ENCODE results near the gene SLC25A41.
"Not testable (repeated sequence)": the region's sequence is repeated elsewhere in the genome, so short reads cannot be mapped to it uniquely, and the experiment has no call there.

The SLC25A41 gene

DNA sequence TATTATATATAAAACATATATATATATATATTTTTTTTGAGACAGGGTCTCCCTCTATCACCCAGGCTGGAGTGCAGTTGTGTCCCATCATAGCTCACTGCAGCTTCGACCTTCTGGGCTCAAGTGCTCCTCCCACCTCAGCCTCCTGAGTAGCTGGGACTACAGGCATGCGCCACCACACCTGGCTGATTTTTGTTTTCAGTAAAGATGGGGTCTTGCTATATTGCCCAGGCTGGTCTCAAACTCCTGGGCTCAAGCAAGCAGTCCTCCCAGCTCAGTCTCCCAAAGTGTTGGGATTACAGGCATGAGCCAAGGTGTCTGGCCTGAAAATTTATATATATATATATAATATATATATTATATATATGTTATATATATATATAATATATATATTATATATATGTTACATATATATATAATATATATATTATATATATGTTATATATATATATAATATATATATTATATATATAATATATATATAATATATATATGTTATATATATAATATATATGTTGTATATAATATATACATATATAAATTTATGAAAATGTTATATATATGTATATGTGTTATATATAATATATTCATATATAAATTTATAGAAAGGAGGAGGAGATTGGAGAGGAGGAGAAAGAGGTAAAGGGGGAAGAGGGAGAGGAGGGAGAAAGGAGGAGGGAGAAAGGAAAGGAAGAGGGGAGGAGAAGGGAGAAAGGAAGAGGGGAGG is 4.7 kb downstream of the SLC25A41 start:
- DNase-seq = not testable (repeated sequence)

DNA sequence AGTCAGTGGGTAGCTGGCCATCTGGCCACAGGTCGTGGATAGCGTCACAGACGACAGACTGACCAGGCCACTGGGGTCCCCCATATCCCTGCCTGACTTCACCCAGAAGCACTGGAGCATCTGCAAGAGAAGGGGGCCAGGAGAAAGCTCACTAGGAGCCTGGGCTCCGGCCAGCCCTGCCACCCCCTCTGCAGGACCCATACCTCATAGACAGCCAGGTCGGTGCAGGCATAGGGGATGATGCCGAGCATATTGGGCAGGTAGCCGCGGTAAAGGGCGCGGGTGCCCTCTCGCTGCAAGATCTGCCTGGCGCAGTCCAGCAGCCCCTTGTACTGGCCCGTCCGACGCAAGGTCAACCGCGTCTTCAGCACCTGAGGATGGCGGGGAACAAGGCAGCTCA is 6.4 kb downstream of the SLC25A41 start:
- no peak for DNase-seq

DNA sequence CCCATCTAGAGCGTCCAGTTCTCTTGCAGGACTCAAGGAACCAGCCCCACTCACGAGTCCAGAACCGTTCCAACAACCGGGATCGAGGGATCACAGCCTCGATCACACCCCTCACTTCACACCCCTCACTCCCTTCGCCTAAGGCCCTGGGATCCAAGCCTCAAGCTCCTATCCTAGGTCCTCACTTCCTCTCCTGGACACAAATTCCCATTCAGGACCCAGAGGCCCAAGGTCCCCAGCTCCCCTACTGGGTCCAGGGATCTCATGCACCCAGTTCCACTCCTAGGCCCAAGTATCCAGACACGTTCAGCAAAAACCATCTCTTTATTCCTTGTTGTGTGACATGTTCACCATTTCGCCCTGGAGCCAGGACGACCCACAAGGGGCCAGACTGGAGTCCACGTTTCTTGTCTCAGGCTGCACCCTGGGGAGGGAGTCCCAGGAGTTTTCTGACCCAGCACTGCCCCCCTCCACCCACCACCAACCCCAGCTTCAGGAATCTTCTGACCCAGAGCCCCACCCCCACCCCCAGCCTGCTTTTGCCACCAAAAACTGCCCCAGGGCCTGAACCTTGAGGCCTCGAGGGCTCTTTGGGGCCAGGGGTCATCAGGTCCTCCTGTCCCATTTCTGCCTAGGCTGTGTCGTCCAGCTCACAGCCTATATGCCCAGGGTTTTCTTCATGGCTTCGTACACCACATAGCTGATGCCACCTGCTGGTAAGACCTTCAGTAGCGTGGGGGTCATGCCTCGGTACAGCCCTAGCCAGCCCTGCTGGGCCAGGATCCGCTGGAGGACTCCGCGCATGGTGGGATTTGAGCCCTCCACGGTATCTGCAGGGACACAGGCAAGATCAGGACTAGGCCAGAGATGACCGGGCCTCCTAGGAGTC is 7.6 kb downstream of the SLC25A41 start:
- no peak for DNase-seq

DNA sequence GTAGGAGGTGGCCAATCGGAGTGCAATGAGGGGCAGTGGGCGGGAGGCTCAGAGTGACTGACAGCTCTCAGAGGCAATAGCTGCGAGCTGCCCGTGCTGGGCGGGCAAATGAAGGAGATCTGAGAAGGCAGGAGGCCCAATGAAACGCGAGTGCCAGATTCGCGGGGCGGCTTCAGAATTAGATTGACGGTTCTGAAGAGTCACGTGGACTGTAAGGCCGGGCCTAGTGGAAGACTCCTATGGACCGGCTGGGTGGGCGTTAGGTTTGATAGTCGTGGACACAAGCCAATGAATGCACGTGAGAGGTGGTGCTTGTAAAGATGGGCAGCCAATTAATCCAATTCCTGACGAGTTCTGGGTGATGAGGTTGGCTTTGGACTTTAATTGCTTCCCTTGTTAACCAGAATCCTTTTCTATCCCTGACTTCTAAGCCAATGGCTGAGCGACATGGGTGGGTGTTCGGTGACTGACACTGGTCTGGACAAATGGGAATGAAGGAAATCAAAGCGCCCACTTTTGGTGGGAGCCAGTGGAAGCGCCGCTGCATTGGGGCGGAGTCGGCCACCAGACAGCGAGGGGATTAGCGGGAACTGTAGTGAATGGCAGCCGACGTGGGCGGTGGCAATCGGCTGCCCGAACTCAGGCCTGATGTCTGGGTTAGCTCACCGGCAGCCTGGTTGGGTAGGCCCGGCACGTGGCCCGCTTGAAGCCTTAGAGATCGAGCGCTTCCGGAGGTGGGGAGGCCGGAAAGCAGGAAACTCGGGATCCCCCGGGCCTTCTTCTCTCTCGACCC is 8.4 kb downstream of the SLC25A41 start:
- DNase-seq = peak; percentile 92 to 100 (median 99)

DNA sequence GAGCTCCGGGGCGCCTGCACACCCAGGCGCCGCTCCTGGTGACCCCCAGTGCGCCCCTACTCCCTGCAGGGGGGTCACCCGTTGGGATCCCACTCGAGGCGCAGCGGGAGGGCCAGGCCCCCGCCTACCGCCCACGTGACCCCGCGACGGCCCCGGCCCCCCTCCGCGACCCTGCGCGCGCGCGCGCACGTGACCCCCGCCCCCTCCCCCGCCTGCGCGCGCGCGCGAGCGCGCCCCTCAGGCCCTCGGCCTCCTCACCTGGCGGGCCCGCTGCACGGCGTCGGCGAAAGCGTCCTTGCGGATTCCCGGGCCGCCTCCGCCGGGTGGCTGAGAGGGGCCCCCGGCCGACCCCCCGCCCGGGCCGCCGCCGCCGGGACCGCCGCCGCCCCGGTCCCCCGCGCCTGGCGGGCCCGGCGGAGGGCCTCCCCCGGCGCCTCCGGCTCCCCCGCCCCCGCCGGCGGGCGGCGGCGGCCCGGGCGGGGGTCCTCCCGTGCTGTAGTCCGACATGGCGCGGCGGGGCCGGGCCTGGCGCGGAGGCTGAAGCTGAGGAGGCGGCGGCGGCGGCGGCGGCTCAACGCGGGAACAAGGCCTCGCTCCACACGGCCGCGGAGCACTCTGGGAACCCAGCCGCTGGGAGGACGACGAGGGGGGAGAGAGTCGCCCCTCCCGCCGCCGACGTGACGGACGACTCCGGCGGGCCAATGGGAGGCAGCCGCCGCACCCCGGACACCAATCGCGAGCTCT is 9.2 kb downstream of the SLC25A41 start, which contains the start of gene KHSRP:
KHSRP (minus strand) TSS at position 617 of the 744 bp plus-strand sequence; CDS start at position 507, 110 bp downstream.
- DNase-seq = peak in 9 of 51 donors; percentile 12 to 38 (median 31)

DNA sequence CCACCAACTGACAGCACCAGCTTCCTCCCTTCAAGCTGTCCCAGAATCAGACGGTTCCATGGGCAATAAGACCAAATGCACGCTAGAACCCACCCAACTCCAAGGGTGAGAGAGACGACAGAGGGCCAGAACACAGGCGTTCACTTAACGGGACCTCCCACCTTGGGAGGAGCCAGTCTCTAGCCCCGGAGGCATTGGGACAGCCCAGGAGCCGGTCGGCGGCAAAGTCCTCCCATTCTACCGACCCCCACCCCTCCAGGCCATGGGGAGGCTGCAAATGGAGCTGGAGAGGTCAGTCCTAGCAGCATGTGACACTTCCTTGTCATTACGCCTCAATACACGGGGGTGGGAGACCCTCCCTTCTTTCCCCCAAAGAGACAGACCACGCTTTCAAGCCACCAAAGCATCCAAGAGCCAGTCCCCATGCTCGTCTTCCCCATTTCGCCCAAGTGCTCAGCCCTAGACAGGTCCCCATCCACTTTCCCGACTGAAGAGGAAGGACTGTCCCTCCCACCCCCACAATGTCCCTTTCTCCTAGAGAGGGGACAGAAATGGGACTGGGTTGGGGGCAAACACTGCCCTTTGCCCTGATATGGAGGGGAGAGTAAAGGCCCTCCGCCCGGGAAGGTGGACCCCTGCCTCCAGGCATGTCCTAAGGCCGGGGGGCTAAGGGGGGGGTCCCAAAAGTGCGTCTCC is 9.9 kb downstream of the SLC25A41 start:
- peak in 6 of 51 donors; percentile 2 to 33 (median 9) for DNase-seq

DNA sequence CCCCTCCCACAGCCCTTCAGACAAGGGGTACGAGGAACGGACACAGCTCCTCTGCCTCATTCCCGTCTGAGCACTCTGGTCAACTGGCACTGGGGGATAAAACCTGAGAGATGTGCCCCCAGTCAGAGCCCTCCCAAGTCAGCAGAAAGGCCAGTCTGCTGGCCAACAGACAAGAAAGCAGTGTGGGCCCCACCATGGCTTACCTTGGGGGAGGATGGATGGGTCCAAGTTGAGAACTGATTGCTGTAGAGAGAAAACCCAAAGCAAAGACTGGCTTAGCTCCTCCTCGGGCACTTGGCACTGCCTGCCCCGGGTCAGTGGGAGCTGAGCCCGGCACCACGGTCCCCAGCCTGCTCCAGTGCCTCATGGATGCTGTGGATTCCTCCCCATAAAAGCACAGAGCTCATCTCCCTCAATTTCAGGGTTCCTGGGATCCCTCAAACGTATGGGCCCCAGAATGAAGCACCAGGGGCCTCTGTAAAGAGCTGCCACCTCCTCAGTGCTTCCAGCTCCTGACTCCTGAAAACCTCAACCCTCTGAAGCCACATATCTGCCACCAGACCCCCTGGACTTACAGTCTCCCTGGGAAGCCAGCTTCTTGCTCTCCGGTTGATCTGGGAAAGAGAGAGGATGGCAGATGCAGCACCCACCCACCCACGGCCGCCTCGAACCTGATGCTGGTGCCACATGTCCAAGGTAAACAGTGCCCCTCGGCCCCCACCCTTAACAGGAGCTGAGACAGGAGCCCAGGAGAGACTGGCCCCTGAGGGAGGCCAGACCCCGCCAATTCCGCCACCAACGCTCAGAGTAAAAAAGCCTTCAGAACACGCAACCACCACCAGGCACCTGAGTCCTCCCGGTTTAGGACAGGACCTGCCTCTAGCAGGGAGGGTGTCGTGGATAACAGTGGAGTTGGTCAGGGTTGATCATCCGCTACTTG is 12.2 kb downstream of the SLC25A41 start:
- DNase-seq = no peak

DNA sequence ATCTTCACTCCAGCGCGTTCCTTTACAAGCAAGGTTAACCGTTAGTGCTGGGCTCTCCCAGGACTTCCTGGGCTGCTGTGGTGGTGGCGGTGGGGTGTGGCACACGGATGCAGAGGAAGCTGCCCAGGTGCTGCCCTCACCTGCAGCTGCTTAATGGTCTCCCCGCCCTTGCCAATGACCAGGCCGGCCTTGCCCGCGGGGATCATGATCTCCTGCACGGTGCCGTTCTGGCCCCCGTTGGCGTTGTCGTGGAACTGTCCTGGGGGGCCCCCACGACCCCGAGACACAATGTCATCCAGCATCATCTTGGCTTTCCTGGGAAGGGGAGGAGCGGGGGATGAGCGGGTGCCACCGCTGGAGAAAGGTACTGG is 15.0 kb downstream of the SLC25A41 start:
- no peak for DNase-seq

DNA sequence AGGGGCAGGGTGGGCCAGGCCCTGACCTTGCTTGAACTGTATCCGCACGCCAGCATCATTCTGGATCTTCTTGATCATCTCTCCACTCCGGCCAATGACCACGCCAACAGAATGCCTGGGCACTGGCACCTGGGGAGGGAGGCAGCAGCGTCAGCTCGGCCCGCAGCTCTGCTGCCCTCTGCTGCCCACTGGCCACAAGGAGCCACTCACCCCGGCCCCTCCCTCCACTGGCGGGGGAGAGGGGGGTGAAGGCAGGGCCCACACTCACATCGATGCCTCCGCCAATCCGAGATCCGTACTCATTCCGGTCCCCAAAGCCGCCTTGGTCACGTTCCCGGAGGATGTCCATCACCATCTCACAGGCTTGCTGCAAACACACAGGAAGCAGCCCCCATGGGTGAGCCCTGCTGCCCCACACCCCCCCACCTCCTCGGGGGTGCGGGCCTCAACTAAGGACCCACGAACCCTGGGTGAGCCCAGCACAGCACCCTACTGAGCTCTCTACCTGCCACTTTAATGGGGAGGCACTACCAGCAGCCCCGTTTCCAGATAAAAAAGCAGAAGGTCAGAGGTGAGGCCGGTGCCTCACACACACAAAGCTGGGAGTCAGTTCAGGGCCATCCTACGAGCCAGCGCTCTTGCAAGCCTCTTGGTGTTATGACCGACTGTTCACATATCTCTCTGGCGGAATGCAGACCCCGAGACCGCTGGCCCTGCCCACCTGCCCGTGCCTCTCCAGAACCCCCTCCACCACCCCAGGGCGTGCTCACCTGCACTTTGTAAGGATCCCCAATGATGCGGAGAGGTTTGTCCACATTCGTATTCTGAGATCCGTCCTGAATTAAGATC is 15.6 kb downstream of the SLC25A41 start:
- DNase-seq = peak in 38 of 51 donors; percentile 3 to 77 (median 33)

DNA sequence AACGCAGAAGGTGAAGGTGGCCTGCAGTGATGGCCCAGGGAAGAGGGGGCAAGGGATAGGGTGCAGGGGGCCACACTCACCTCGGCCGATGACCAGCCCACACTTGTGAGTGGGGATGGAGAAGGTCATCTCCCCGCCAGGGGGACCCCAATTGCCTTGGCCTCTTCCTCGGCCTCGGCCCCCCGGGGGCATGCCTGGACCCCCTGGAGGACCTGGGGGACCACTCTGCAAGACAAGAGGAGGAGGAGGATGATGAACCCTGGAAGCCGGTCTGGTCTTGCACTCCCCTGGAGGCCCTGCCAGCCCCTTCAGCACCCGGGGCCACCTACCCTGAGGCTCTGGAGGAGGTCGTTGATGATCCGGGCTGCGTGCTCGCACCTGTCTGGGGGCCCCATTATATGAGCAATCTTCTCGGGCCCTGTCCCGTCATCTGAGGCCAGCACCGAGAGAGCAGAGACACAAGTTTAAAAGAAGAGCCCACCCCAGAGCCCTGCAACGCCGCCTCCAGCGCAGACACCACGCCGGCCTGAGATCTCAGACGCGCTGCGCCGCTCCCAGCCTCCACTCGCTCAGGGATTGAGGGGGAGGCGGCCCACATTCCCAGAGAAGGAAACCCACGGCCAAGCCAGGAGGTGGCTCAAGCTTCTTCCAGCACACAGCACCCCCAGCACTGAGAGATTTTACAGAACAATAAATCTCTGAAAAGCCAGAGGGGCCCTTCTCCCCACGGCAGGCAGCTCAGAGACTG is 16.7 kb downstream of the SLC25A41 start:
- no peak for DNase-seq

DNA sequence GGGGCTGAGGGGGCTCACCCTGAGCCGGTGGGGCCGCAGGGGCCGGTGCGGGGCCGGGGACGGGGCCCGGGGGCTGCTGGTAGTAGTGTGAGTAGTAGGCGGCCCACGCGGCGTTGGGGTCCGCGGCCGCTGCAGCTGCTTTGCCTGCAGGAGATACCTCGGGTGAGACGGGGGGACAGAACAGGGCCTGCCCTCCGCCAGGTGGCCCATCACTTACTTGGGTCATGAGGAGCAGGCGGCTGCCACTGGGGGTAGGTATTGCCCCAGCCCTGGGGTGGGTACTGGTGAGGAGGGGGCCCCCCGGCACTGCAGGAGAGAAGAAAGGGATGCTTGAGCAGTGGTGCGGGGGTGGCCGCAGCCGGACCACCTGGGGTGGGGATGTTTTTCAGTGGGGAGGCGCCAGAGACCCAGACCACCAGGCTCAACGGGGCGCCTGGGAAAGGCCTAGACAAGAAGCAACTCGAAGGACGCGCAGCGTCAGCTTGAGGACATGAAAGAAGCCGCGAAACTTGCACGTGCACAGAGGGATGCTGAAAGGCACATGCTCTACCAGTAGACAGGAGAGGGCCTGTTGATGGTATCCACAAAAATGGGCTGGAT is 17.9 kb downstream of the SLC25A41 start:
- no peak for DNase-seq

DNA sequence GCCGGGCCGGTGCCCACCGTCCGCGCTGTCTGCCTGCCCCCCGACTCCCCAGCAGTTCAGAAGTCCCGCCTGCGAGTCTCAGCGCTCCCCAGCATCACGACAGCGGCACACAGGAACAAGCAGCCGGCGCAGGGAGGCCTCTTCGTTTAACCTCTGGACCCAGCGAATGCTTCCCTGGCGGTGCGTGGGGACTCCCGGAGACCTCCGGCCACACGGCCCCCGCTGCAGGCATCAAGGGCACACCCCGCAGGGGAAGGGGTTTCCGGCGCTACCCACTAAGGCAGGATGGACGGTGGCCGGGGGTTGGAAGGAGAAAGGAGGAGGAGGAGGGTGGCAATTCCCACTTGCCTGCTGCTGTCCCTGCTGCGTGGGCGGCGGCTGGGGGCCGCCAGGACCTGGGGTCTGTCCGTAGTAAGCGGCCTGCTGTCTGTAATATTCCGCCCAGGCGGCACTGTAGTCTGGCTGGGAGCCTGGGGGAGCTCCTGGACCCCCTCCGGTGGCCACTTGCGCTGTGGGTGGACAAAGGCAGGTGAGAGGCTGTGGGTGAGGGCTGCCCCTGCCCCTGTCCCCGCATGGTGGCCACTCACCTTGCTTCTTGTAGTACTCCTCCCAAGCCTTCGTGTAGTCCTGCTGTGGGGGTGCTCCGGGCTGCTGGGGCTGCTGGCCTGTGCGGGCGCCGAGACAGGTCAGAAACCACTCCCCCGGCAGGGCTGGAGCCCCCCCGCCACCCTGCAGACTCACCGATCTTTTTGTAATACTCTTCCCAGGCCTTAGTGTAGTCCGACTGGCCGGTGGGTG is 18.6 kb downstream of the SLC25A41 start:
- no peak for DNase-seq

DNA sequence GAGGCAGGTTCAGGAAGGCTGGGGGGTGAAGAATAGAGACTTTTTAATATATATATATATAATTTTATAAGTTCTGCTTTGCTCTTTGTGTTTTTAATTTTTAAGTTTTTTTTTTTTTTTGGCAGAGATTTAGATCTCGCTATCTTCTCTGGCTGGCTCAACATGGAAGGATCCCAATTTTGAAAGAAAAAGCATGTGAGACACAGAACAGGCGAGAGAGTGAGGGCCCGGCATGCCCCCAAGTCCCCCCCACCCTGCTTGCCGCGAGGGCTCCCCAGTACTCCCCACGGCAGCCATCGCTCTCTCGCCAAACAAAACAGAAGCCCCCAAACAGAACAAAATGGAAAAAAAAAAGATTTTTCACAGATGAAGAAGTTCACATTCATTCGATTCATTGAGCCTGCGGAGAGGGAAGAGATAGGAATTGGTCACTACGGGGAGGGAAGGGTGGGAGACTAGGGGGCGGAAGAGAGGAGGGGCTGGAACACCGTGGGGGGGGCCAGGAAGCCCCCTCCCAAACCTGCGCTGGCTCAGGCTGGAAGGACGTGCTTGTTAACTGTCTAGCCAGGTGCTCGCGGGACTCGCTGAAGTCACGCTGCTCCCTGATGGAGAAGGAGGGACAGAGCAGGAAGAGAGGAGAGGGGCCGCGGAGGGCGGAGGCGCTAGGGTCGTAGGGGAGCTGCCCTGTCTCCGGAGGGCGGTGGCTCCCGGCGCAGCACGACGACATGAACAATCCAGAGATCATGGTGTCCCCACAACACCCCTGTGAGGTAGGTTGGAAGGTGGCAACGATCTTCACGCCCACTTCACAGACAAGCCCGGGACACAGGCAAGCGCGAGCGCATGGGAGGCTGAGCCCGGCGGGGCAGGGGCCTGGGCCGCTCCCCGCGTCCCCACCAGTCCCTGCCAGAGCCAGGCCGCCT is 19.6 kb downstream of the SLC25A41 start:
- DNase-seq = no peak

DNA sequence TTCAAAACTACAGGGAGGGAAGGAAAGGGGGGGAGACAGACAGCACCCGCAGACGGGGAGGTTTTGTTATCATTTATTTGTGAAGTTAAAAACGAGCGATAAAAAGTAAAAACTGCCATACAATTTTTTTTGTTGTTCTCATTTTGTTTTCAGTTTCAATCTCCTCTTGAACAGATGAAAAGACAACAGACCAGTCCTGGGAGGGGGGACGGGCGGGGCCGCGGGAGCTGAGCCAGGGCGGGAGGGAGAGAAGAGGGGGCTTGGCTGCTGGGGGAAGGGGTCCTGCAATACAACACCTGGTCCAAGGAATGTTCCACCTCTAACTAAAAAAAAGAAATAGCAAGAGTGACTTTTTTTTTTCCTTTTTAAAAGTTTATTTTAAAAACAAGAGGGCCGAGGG is 20.3 kb downstream of the SLC25A41 start:
- no peak for DNase-seq

Measured in hypothalamus (tissue), 51 donors.